Activated T-cell treated with anti-CD3 and anti-CD28 coated beads, Interleukin-2, amount 50 U/mL, for 48 hours (primary cell): ENCODE results near the gene RND3.

Source experiments
- DNase-seq, 2 experiments: peaks; one replicate each; pipeline ENCODE4 v3.0.0-alpha.2; 2020

The RND3 gene

GRCh38 chr2:150432312-150432625, 55.2 kb downstream of the RND3 start:
- DNase-seq: no peak

- DNase-seq: no peak
These were observed 55.7 kb downstream of the RND3 start for GRCh38 chr2:150431561-150432311.

- DNase-seq: no peak
These were observed 58.0 kb downstream of the RND3 start for GRCh38 chr2:150429384-150429961.

- DNase-seq: no peak
These were observed 58.8 kb downstream of the RND3 start for GRCh38 chr2:150428641-150429040.

DNA sequence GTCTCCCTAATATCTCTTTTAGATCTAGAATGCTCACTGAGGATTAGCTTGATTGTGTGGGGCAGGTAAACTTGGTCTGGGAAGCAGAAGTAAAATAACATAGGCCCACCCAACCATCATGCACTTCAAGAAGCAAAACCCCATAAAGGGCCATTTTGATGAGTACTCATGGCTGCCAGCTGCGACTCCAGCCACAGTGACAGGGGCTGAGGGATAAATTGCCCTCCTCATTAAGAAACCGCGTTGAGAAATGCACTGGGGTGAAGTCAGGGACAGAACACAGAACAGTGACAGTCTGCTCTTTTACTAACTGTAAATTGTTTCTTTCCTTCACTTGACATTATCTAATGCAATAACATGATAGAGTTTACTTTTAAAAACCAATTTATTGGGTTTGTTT, 60.2 kb downstream of the RND3 start:
- no peak for DNase-seq

GRCh38 chr2:150426724-150427123, 60.7 kb downstream of the RND3 start:
- no peak for DNase-seq

GRCh38 chr2:150426315-150426714, 61.2 kb downstream of the RND3 start:
- DNase-seq: no peak

DNA sequence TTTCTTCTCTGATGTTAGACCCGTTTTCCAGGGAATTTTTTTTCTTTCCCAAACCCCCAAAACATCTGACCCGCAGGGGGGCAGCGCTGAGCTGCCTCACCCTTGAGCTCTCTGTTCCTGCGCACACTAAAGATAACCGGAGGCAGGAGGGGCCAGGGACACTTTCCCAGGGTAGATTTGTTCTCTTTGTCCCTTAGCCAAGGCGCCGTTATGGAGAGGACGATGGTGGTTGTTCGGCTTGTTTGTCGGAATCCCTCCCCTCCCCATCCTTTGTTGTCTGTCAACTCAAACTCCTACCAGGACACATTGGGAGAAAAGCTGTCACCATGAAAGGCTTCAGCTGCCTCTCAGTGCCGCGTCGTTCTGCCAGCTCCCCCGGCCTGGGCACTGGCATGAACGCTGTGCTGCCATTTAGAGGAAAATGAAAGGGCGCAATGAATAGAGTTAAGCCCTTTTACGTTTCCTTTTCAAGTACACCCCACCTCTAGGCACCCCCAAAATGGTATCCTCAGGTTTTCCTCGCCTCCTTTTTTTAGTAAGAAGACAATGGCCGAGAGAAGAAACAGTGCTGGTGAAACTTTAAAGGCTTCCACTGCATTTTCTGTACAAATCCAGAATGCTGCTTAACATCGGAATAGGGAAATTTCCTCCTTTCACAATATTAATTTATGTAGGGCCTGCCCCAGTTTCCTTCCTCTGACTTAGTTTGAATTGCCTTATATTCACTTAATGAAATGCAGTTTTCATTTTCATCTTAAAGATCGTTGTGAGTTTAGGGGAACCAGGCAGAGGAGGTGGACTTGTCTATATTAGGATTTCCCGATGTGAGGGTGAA, 62.1 kb downstream of the RND3 start:
- DNase-seq: no peak

DNA sequence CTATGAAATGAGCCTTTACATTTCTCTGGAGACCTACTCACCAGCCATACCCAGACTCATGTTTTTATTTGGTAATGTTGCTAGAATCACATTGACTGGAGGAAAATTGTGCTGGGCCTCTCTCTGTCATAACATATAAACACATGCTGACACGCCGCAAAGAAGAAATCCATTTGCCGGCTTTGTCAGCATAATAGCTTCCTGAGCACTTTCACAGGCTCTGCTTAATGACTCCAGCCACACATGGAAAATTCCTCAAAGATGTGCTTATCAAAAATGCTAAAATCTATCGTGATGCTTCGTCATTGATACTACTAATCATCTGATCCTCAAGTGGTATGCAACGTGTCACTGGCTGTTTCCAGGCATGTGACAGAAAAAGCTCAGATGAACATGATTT, 63.1 kb downstream of the RND3 start:
- DNase-seq: no peak

DNA sequence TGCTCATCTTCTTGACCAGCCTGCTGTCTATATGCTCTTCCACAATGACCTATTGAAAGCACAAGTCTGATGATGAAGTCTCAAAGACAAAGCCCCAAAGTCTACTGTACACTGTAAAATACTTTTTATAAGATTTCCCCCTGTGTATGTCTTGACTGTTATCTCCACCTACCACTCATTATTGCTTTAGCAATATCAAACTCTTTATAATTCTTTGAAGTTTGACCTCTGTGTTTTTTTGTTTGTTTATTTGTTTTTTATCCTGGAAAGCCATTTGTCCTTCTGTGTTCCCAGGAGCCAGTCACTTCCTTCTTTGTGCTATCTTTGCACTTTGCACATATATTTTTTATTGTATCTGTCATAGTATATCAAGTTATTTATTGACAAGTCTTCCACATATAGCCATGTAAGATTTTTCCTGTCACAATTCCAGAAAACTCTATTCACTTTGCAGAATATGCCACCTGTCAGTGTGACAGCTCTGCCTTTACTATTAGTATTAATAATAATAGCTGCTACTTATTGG, 66.3 kb downstream of the RND3 start:
- no peak for DNase-seq

DNA sequence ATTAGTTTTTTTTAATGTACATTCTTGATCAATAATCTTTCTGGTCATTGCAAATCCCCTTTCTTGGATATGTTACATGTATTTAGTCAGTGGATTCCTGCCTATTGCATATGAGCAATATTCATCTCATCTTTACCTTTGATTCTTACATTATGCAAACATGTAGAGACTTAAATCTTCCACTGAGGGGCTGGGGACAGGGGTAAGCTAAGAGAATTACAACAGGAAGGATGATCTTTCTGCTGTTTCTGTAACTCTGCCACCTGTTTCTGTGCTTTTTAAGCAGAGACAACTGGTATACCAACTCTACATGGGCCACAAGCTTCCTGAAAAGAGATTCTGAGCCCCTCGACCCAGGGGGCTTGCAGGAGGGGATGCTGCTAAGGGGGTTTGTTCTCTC, 68.6 kb downstream of the RND3 start:
- DNase-seq: no peak
